ENCODE data around the gene LLGL2.

DNA sequence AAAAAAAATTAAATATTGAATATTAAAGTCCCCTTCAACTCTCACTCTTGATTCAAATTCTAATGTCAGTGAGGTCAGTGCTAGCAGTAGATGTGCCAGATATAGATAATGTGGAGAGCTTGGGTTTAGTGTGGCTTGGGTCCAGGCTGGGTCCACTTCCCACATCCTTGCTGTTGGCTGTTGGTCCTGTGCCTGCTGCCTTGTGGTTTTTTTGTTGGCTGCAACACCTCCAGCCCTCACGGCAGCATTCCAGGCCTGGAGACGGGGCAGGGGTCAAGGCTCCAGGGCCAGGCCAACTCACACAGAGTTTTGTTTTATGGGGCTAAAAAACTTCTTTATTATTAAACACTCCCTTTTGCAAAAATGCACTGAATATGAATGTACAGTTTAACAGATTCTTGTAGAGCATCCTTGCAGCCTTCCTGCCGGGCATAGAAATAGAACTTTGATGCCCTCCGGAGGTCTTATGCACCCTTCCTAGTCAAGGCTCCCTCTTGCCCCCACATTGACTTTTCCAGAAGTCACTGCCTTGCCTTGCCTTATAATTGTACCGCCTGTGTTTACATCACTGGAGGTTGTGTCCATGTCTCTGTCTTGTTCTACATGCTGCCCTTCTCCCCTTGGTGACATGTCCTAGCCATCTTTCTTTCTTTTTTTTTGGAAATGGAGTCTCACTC is 36.6 kb downstream of the LLGL2 start:
- TF ChIP-seq, protein P1, sequence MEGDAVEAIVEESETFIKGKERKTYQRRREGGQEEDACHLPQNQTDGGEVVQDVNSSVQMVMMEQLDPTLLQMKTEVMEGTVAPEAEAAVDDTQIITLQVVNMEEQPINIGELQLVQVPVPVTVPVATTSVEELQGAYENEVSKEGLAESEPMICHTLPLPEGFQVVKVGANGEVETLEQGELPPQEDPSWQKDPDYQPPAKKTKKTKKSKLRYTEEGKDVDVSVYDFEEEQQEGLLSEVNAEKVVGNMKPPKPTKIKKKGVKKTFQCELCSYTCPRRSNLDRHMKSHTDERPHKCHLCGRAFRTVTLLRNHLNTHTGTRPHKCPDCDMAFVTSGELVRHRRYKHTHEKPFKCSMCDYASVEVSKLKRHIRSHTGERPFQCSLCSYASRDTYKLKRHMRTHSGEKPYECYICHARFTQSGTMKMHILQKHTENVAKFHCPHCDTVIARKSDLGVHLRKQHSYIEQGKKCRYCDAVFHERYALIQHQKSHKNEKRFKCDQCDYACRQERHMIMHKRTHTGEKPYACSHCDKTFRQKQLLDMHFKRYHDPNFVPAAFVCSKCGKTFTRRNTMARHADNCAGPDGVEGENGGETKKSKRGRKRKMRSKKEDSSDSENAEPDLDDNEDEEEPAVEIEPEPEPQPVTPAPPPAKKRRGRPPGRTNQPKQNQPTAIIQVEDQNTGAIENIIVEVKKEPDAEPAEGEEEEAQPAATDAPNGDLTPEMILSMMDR (IDR thresholded peaks at IDR 0.05): no peak
- TF ChIP-seq POLR2A (IDR thresholded peaks at IDR 0.05): no peak

All from thyroid gland (tissue), 4 donors.